Right lobe of liver (tissue), 4 donors: ENCODE data around the gene SLC25A17.

Experiments
- CTCF ChIP-seq, 4 donors: fragments of 200-600 bp in 3 of 4; fragments of 450-650 bp in 1 of 4; IDR thresholded peaks; one replicate each; pipeline versions ENCODE4 v1.5.1 to v1.8.0; 2016 to 2022; ENCODE audit warnings: antibody characterized with exemption in 4 of 4, mild to moderate bottlenecking in 2 of 4
- POLR2A ChIP-seq: fragments of 450-650 bp; IDR thresholded peaks from one replicate; pipeline ENCODE4 v1.6.1; 2017; ENCODE audit warnings: antibody characterized with exemption, mild to moderate bottlenecking
- donor health status: DM: no; HTN: no; CAD: no.
- donor health status: DM: no; HTN: no; CAD: no.
- donor health status: DM: no; HTN: yes; CAD: no.

DNA sequence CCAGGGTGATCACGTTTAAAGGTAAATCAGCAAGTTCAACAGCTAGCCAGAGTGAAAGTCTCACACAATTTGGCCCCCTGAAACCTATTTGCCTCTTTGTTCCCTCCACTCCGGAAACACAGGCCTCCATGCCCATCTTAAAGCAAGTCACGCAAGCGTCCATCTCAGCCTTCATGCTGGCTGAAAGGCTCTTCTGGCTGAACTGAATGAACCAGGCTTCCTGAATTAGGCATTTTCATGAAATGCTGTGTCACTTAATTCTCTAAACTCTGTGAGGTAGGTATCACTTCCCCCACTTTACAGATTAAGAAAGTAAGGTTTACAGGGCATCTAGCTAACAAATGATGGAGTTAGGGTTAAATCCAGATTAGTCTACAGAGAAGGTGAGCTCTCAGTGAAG lies 1.4 kb downstream of the SLC25A17 start:
- TF ChIP-seq POLR2A: no peak
- TF ChIP-seq CTCF (IDR thresholded peaks at IDR 0.05): no peak
